Measurements from ENCODE around the gene RBM5.

Gene RBM5

GRCh38 chr3:50140990-50141389, 52.3 kb downstream of the RBM5 start:
- DNase-seq = no peak

GRCh38 chr3:50146316-50146901, 57.7 kb downstream of the RBM5 start:
- DNase-seq = no peak

GRCh38 chr3:50147016-50147415, 58.3 kb downstream of the RBM5 start:
- DNase-seq = no peak

GRCh38 chr3:50147447-50147846, 58.7 kb downstream of the RBM5 start:
- DNase-seq = no peak

- DNase-seq = no peak
These were observed 59.1 kb downstream of the RBM5 start for GRCh38 chr3:50147861-50148260.

- DNase-seq = no peak
These were observed 61.7 kb downstream of the RBM5 start for GRCh38 chr3:50150404-50150750.

GRCh38 chr3:50150863-50151686, 62.4 kb downstream of the RBM5 start:
- DNase-seq = no peak

GRCh38 chr3:50151728-50152127, 63.0 kb downstream of the RBM5 start:
- DNase-seq = no peak

GRCh38 chr3:50153782-50154475, 65.2 kb downstream of the RBM5 start:
- no peak for DNase-seq

- DNase-seq = no peak
These were observed 65.7 kb downstream of the RBM5 start for GRCh38 chr3:50154476-50154839.

- peak; percentile 85 for DNase-seq
These were observed 66.2 kb downstream of the RBM5 start, which contains the start of gene SEMA3F for GRCh38 chr3:50154840-50155490. SEMA3F (plus strand) TSS chr3:50155324; CDS start chr3:50159623, 4,299 bp downstream.

- no peak for DNase-seq
These were observed 66.8 kb downstream of the RBM5 start for GRCh38 chr3:50155491-50155878.

- no peak for DNase-seq
These were observed 67.2 kb downstream of the RBM5 start for GRCh38 chr3:50155891-50156290.

- no peak for DNase-seq
These were observed 68.1 kb downstream of the RBM5 start for GRCh38 chr3:50156549-50157493.

- DNase-seq = peak; percentile 26
These were observed 69.3 kb downstream of the RBM5 start for GRCh38 chr3:50157827-50158529.

- no peak for DNase-seq
These were observed 69.9 kb downstream of the RBM5 start for GRCh38 chr3:50158530-50159146.

GRCh38 chr3:50160561-50160983, 71.9 kb downstream of the RBM5 start:
- no peak for DNase-seq

GRCh38 chr3:50161320-50161719, 72.6 kb downstream of the RBM5 start:
- no peak for DNase-seq

- no peak for DNase-seq
These were observed 73.5 kb downstream of the RBM5 start for GRCh38 chr3:50162034-50162883.

Measured in hematopoietic multipotent progenitor cell treated with erythropoietin and hydrocortisone succinate and interleukin-3 and kit ligand, for 4 days (in vitro differentiated cells).